ENCODE measurements around the gene BGLAP.

Gene BGLAP

GRCh38 chr1:156228501-156228900 is 13.5 kb upstream of the BGLAP start:
- no peak for DNase-seq

DNA sequence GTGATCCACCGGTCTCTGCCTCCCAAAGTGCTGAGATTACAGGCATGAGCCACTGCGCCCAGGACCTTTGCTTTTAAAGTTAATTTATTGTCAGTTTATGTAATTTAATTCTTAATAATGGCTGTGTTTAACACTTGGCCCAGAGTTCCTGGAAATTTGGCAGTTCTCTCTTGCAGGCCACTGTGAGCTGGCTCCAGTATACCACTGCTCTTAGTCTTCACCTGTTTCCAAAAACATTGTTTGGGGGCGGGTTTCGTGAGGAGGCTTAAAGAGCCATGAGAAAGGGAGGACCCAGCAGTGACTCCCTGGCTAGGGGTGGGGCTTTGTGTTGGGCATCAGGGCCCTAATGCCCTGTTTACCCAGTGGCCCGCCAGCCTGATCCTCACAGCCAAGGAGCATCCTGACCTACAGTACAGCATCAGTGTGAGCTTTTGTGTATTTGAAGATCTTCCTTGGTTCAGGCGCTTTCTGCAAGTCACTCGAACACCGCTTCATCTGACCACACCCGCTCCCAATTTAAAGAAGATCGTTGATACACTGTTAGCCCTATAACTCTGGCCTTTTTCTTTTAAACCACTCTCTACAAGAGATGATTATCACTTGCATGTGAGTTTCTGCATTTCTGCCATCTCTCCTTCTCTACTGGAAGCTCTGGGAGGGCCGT is 12.0 kb upstream of the BGLAP start:
- no peak for DNase-seq

DNA sequence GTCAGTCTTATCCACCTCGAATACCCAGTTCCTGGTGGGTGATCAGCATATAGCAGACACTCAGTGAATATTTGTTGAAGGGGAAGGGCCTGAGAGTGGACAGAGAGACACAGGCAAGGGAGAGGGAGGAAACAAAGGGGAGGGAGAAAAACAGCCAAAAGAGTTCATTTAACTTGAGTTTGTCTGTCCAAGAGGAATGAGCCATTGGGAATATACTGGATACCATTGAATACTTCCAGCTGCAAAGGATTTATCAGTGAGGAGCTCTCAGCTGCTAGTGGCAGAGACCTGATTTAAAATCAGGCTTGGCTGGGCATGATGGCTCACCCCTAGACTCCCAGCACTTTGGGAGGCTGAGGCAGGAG is 11.5 kb upstream of the BGLAP start:
- DNase-seq, result no peak

DNA sequence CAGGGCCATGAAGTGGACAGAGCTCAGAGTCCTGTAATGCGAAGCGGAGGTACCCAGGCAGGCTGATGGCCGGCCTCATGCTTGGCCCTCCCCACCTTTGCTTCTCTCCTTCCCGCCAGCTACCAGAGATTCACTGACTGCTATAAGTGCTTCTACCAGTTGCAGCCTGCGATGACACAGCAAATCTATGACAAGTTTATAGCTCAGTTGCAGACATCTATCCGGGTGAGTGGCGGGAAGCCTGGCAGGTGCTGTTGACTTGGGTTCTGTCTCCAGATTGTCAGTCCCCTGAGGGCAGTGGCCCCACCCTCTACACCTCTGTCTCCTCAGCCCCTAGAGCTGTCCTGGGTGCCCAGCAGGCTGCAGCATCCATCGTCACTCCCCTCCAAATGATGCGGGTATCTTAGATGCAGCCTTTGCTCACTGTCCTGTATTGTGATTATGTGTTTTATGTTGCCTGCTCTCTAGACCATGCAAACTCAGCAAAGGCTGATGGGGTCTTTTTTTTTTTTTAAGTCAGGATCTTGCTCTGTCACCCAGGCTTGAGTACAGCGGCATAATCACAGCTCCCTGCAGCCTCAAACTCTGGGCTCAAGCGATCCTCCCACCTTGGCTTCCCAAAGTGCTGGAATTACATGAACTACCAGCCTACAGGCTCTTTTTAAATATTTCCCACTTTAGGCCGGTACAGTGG is 9.6 kb upstream of the BGLAP start:
- no peak for DNase-seq

DNA sequence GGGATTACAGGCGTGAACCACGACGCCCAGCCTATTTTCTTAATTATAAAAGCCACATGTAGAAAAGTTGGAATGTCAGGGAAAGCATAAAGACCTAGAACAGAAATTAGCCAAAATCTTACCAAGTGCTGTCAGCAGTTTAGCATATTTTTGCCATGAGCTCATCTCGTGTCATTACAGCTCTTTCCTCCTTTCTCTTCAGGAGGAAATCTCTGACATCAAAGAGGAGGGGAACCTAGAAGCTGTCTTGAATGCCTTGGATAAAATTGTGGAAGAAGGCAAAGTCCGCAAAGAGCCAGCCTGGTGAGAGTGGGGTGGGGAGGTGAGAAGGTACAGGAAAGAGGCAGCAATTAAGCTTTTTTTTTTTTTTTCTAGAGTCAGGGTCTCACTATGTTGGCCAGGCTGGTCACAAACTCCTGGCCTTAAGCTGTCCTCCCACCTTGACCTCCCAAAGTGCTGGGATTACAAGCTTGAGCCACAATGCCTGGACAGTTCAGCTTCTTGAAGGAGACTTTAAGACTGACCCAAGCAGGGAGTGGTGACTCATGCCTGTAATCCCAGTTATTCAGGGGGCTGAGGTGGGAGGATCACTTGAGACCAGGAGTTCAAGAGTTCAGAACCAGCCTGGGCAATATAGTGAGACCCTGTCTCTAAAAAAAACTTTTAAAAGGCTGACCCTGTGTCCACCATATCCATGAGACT is 8.4 kb upstream of the BGLAP start:
- DNase-seq, result no peak

DNA sequence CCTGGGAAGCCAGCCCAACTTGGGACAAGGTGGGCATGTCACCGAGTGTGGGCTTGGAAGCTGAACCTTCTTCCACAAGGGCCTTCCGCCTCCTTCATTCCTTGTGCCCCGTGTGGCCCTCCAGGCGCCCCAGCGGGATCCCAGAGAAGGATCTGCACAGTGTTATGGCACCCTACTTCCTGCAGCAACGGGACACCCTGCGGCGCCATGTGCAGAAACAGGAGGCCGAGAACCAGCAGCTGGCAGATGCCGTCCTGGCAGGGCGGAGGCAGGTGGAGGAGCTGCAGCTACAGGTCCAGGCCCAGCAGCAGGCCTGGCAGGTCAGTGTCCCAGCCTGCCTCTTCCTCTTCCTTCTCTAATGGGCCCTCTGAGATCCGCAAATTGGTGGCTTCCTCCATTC is 5.8 kb upstream of the BGLAP start:
- no peak for DNase-seq

DNA sequence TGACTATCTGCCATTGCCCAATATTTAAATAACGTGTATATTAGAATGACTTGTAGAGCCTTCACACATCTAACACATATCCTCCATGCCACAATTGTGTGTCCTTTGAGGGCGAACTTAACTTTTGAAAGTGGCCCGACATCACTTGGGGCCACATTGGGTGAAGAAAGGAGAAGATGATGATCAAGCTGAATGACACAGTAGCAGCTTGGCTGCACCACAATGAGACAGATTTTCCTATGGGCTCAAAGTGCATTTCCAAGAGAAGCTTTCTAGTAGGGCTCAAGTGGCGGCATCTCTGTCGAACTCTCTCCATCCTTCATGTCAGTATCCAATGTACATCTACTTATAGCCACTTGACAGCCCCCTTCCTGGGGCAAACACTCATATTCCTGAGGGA is 3.7 kb upstream of the BGLAP start:
- no peak for DNase-seq

DNA sequence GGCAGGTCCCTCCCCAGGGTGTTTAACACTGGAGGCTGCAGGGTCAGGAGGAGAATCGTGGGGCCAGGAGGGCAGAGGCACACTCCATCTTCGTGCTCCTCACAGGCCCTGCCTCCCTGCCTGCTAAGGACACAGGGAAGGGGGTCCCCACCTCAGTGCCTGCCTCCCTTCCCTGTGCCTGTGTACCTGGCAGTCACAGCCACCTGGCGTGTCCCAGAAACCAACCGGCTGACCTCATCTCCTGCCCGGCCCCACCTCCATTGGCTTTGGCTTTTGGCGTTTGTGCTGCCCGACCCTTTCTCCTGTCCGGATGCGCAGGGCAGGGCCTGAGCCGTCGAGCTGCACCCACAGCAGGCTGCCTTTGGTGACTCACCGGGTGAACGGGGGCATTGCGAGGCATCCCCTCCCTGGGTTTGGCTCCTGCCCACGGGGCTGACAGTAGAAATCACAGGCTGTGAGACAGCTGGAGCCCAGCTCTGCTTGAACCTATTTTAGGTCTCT is 623 bp upstream of the BGLAP start:
- no peak for DNase-seq

GRCh38 chr1:156242738-156243137 is 754 bp downstream of the BGLAP start:
- no peak for DNase-seq

DNA sequence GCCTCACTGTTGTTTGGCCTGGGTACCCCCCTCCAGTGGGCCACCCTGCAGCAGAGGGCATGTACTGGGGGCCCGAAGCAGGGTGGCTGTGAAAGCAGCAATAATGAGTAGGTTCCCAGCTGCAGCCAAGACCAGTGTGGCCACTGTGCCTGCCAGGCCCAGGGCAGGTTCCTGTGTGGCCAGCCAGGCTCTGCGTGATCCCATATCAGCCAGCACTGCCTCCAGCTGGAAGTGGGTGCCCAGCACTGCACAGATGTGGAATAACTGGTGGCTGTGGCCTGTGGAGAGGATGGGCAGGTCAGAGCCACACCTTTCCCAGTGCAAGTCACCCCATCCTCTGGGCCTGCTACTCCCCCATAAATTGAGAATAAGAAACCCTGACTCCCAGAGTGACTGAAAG is 2.1 kb downstream of the BGLAP start:
- no peak for DNase-seq

DNA sequence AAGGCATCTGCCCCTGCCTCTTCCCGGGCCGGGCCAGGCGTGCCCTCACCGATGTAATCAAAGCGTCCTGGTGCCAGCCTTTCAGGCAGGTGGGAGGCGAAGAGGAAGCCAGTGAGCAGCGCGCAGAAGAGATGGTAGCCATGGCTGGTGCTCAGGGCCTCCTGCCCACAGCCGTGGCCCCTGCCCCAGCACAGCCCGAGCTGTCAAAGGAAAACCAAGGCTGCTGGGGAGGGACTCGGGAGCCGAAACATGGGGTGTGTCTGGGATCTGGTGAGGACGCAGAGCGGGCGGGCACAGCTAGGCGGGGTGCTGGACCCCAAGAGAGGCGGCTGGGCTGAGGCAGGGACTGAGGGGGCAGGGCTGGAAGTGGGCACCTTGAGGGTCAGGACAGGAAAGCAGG is 2.7 kb downstream of the BGLAP start:
- no peak for DNase-seq

GRCh38 chr1:156245451-156246232 is 3.7 kb downstream of the BGLAP start:
- no peak for DNase-seq

DNA sequence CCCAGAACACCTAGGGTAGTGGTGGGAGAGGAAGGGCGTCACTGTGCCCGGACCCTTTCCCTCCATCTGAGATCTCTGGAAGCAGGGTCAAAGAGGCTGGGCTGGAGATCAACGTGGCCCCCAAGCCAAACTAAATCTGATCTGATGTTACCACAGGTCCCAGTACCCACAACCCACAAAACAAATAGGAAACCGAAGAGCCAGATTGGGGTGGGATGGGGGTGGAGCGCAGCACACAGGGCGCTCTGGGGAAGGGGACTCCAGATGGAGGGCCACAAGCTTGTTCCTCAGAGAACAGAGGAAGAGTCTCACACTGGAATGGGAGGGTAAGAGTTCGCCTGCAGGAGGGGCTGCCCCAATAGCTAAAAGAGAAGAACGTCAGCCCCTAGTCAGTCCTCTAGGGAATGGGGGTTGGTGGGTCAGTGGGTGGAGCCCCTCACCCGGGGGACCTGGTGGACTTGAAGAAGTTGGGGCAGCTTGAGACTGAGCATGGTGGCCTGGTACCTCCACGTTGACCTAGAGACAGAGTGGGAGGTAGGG is 4.3 kb downstream of the BGLAP start:
- DNase-seq, result no peak

DNA sequence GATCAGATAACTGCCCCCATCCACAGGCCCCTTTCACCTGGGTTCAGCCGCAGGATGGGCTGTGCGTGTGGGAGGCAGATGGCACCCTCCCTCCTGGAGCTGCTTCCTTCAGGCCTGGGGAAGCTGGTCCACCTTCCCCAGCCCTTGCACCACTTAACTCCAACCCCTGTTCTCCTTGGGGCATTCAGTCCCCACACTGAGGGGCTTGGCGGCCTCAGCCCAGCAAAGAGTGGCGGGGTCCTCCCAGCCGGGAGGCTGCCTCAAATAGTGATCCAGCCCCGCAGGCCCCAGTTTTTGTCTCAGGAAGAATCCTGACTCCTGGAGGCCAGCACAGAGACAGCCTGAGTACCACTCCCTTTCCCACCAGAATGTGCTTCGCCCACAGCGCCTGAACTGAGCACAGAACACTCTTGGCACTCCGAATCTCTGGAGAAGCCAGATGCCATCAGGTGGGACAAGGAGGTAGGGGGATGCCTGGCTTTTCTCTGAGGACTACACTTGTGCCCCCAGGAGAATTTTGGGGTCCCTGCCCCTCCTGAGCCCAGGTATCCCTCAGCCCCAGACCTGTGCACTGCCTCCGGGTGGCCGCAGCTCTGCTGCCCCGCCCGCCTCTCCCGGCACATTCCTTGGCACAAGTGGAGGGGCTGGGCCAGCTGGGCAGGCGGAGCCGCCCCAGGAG is 4.9 kb downstream of the BGLAP start:
- no peak for DNase-seq

DNA sequence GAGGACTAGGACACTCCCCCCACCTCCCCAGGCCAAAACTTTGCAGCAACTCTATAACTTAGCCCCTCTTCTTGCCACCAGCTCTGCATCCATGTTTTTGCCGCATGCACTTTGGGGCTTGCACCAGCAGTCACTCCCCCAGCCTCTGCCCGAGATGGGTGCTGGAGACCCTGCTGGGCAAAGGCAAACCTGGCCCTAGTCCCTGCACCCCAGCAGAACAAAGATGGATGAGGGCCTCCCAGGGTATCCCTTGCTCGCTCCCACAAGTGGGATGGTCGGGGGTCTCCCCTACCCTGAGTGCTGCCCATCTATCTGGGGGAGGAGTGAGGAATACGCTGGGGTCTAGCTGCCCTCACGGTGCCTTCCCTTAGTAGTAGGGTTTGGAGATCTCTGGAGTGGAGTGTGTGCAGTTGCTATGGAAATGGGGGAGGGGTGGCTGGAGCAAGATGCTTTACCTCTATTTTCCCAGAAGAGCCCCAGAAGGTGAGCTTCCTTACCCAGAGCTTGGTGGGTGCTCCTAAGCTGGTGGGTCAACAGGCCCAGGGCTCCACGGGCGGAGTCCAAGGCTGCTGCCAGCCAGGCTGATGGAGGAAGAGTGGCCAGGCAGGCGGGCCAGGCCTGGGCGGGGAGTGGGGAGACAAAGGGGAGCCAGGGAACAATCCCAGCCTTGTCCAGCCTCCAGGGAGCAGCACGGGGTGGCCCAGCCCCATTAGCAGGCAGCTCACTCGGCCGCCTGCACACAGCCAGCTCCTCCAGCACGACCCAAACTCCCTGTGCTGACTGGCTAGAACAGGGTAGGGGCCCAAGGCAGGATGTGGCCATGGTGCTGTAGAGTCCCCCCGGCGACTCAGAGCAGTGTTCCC is 5.7 kb downstream of the BGLAP start, which contains the start of gene PAQR6:
Gene PAQR6, minus strand, starts transcription at position 597 of the 863 bp plus-strand sequence. CDS start 1,325 bp downstream, outside the sequence.
- DNase-seq, result no peak

- no peak for DNase-seq
Measured at GRCh38 chr1:156248323-156248683, 6.3 kb downstream of the BGLAP start.

- no peak for DNase-seq
Measured at GRCh38 chr1:156249593-156249992, 7.6 kb downstream of the BGLAP start.

DNA sequence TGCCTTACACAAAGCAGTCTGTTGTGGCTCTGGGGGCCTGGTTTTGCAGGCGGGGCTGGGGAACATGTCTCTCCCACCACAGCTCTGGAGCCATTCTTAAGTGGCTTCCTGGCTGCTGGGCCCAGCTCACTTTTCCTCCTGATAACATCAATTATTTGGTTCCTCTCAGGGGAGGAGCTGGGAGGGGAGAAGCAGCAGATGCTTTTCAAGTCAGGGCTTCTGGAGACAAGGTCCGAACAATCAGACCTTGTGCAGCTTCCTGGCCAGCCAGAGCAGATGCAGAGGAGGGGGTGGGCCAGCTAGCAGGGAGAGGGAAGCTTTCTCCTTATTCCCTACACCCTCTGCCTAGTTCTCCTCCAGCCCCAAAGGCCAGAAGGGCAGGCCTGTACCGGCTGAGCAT is 9.5 kb downstream of the BGLAP start:
- DNase-seq, result no peak

DNA sequence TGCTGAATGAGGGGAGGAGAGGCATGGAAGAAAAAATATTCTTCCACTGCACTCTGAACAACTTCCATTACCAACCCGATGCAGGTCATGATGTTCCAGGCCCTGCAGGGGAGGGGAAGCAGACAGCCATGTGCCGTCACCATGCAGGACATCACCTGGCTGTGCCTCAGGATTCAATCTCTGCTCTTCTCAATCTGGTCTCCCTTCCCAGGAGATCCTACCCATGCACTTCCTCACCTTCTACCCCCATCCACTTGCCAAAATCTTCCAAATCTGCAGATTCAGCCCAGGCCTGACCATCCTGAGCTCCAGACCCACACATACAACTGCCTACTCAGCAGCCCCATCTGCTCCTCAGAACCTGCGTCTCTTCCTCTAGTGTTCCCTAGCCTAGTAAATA is 11.7 kb downstream of the BGLAP start:
- no peak for DNase-seq

GRCh38 chr1:156257711-156258110 is 15.7 kb downstream of the BGLAP start:
- DNase-seq, result no peak

- no peak for DNase-seq
Measured at GRCh38 chr1:156258859-156259258, 16.9 kb downstream of the BGLAP start.
